Neural cell (in vitro differentiated cells): ENCODE measurements around the gene RAB3C.

ENCODE experiments used
- CTCF ChIP-seq: fragments of 450-650 bp; IDR thresholded peaks from 2 replicates; pipeline ENCODE4 v1.5.1; 2014; ENCODE audit warnings: antibody characterized with exemption, mild to moderate bottlenecking, moderate library complexity; ENCODE audit not compliant: poor library complexity, severe bottlenecking
- TAF1 ChIP-seq: IDR thresholded peaks from 2 replicates; pipeline ENCODE4 v1.6.1; 2012; ENCODE audit warnings: low read depth

- no peak for TF ChIP-seq CTCF
- no peak for TF ChIP-seq TAF1
Measured at GRCh38 chr5:58606064-58606463, 23.2 kb downstream of the RAB3C start.
